Measurements from ENCODE around the gene OSGEP.

GRCh38 chr14:20438664-20439063, 15.9 kb downstream of the OSGEP start:
- no peak for TF ChIP-seq CTCF (IDR thresholded peaks at IDR 0.05)
- TF ChIP-seq POLR2A (IDR thresholded peaks at IDR 0.05), result no peak

Measured in esophagus squamous epithelium (tissue), 4 donors.